NB4 (cell line): ENCODE measurements around the gene EFCAB12.

Experiments used
- CTCF ChIP-seq: IDR thresholded peaks from one replicate; pipeline ENCODE4 v1.5.1; 2012; ENCODE audit warnings: low read depth, low read length
- MAX ChIP-seq: IDR thresholded peaks from 2 replicates; pipeline ENCODE4 v1.6.1; 2011; ENCODE audit warnings: low read depth, low read length
- POLR2A ChIP-seq: IDR thresholded peaks from 2 replicates; pipeline ENCODE4 v1.6.1; 2011; ENCODE audit warnings: mild to moderate bottlenecking; ENCODE audit not compliant: insufficient read length; ENCODE audit errors: extremely low read depth

GRCh38 chr3:129467932-129468331 is 39.5 kb upstream of the EFCAB12 start:
- TF ChIP-seq MAX = no peak
- no peak for TF ChIP-seq CTCF
- TF ChIP-seq POLR2A = no peak
